GM19043 (cell line): ENCODE data around the gene PKD1.

Experiments used
- ATAC-seq: cut with Tn5 transposase; IDR thresholded peaks from one replicate; pipeline ENCODE4 v1.9.1; 2021; ENCODE audit warnings: low read depth; ENCODE audit not compliant: unreplicated experiment

The PKD1 gene

GRCh38 chr16:2170587-2171435 is 35.1 kb upstream of the PKD1 start:
- no peak for ATAC-seq

DNA sequence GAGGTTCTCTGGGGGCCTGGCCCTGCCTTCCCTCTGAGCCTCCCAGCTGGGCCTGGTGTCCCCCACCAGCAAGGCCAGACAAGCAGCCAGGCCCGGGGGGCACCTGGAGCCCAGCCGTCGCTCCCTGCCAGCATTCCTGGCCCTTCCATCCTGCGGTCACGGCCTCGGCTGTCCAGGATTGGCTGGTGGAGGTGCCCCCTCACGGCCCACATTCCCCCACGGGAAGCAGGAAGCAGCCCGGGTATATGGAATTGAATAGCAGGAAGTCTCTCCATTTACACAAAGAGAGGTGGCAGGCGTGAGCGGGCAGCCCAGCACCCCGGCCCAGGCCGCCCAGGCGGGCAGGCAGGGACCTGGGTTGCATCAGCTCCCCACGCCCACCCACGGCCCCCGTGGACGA is 34.4 kb upstream of the PKD1 start:
- no peak for ATAC-seq

DNA sequence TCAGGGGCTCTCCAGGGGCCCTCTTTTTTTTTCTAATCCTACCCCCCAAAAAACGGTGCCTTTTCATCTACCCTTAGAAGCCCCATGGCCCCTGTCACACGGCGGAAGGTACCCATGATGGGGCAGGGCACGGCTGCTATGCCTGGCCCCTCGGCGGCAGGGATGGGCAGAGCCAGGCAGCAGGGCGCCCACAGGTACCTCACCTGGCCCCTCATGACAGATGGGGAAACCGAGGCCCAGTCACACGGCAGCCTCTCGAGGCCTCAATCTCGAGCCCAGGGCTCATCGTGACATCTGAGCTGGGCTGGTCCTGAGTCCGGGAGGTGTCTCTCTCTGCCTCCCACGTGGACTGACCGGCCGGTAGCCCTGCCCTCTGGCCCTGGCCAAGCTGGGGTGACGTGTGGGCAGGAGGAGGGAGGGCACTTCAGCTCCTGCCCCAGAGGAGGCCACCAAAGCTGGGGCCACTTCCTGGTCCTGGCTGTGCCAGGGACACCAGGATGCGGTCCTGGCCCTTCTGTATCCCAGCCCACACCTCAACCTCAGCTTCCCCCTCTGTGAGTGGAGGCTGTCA is 31.5 kb upstream of the PKD1 start:
- no peak for ATAC-seq

GRCh38 chr16:2166263-2167067 is 30.8 kb upstream of the PKD1 start:
- ATAC-seq = no peak

GRCh38 chr16:2165861-2166260 is 30.2 kb upstream of the PKD1 start:
- no peak for ATAC-seq

- no peak for ATAC-seq
Measured at GRCh38 chr16:2163211-2163881, 27.6 kb upstream of the PKD1 start.

GRCh38 chr16:2162676-2163118 is 27.0 kb upstream of the PKD1 start:
- no peak for ATAC-seq

DNA sequence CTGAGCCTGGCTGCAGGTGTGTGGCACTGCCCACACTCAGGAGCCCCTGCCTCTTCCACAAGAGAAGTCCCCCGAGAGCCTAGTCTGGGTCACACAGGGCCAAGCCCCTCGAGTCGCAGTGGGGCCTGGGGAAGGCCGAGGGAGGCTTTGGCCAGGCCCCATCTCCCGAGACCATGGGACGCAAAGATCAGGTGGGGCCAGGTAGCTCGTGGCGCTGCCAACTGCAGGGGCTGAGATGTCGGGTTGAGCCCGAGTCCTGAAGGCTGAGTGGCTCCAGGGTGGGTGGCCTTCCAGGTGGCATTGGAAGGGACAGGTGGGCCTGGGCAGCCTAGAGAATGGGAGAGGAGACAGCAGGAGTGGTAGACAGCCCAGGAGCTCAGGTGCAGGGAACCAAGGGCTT is 26.2 kb upstream of the PKD1 start:
- no peak for ATAC-seq

DNA sequence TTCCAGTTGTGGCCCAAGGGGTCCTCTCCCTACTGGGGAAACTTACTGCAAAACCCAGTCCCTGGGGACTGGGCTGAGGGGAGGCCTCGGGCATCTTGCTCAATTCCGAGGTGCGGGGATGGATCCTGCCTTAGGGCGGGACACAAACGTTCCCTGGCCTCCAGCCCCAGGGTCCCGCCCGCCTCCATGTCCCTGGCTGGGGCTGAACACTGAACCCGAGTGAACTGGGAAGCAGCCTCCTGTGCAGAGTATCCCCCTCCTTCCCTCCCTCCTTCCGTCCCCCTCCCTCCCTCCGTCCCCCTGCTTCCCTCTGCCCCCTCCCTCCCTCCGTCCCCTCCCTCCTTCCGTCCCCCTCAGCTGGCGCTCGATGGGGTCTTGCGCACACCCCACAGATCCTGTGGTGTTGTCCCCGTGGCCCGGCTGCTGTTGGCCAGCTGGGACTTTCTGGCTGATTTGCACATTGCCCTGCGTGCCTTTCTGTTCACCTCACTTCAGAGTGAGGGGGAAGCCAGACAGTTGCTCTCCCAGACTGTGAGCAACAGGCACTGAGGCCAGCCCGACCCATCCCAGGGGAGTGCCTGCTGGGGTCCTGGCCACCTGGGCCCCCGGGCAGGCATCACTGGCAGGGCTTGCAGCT is 25.3 kb upstream of the PKD1 start:
- no peak for ATAC-seq

DNA sequence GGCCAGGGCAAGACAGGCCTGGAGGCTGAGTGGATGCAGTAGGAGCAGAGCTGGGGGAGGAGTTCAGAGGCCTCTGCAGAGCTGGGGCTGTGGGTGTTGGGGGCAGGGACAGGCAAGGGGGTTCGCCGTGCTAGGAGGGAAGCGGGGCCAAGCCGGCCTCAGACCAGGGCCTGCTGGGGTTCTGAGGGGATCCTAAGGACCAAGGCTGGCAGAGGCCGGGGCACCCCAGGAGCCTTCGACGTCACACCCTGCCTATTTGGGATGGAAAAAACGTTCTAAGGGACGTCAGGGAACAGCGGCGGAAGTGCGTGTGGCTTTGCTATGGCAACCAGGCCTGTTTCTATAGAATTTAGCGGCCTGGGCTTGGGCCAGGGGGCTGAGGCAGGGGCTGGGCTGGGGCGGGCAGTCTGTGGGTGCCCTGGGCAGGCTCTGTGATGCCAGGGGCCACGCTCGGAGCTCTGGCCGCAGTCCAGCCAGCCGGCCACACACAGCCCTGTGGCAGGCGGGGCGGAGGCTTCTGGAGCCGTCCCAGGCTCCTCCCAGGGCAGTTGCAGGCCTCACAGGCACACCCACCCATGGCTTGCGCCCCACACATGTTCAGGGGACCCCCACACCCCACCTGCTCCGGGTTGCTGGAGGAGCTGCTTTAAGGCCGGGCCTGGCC is 23.6 kb upstream of the PKD1 start:
- no peak for ATAC-seq

DNA sequence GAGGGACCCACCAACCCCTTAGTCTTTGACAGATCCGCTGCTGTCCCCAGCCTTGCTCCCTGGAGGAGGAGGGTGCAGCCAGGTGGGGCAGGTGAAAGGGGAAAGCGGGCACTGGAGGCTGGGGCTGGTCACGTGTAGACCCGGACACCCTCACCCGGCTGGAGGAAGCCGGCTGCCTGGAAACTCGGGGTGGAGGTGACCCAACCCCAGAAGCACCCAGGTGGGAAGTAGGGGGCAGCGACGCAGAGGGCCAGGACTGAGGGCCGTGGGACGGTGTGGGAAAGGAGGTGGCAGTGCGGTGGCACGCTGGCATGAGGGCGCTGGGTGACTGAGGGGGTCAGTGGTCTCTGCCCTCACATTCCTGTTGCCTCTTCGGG is 22.6 kb upstream of the PKD1 start:
- ATAC-seq = no peak

DNA sequence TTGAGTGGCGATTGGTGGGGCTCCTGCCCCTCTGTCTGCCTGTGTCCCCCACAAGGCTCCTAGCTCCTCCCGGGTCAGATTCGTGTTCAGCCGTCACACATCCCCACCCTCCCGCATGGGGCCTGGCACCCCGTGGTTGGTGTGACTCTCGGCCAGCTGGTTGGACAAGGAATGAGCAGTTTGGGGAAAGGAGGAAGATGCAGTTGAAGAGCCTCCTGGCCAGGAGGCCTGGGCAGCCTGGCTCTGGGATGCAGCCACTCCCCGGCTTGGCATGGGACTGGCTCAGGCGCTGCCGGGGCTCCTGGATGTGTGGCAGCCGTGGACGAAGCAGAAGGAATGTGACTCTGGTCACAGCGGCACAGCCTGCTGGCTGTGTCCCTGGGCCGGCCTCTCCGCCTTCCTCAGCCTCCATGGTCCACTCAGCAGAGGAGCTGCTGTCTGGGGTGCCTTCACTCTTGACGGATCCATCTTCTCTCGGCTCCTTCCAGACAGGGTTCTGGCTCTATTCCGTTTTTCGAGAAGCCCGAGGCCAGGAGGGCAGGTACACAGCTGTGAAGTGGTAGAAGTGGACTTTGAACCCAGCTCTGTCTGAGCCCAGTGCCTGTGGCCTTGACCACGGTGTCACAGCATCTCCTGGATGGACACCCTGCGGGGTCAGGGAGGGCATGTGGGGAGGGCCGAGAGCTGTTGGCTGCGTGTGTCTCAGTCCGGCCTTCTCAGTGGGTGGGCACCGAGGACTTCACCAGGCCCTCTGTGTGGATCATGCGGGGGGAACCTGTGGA is 22.0 kb upstream of the PKD1 start:
- no peak for ATAC-seq

DNA sequence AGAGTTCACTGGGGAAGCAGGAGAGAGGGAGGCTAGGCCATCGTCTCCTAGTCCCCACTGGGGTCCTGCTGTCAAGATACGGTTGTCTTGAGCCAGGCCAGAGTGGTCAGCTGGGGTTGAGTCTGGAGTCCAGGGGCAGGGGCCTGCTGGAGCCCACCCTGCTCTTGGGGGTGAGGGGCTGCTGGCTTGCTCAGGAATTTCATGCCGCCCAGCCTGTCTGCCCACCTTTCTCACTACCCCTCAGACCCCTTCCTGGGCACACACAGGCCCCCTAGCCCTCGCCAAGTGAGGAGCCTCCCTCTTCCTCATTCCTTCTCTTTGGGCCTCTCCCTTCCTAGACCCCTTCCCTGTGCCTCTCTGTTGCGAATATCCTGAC is 21.1 kb upstream of the PKD1 start:
- no peak for ATAC-seq

DNA sequence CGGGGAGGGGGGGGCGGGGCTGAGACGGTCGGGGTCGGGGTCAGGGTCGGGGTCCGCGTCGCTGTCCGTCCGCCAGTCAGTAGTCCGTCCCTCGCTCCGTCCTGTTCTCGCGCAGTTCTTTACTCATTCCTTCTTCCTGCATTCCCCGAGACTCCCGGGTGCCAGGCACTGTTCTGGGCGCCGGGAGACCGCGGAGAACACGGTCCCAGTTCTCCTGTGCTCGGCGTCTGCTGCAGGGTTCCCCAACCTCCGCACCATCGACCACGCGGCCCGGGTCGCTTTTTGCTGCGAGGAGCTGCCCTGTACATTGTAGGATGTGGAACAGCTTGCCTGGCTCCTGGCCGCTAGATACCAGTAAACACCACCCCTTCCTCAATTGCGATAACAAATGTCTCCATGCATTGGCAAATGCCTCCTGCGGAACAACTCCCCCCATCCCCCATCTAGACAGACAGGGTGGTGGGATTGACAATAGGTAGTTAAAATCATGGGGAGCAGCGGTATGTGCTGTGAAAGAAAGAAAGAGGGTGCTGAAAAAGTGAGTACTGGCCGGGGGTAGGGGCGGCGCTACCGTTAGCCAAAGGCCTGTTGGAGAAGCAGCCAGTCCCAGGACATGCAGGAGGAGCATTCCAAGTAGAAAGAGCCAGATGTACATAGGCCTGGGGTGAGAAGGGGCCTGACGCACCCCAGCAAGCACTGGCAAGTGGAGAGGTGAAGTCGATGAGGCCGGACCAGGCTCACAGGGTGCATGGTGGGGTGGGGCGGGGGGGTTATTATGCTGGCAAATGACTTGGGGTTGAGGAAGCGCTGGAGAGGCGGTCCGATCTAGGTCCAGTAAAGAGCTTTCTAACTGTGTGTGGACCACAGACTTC is 20.5 kb upstream of the PKD1 start:
- no peak for ATAC-seq

DNA sequence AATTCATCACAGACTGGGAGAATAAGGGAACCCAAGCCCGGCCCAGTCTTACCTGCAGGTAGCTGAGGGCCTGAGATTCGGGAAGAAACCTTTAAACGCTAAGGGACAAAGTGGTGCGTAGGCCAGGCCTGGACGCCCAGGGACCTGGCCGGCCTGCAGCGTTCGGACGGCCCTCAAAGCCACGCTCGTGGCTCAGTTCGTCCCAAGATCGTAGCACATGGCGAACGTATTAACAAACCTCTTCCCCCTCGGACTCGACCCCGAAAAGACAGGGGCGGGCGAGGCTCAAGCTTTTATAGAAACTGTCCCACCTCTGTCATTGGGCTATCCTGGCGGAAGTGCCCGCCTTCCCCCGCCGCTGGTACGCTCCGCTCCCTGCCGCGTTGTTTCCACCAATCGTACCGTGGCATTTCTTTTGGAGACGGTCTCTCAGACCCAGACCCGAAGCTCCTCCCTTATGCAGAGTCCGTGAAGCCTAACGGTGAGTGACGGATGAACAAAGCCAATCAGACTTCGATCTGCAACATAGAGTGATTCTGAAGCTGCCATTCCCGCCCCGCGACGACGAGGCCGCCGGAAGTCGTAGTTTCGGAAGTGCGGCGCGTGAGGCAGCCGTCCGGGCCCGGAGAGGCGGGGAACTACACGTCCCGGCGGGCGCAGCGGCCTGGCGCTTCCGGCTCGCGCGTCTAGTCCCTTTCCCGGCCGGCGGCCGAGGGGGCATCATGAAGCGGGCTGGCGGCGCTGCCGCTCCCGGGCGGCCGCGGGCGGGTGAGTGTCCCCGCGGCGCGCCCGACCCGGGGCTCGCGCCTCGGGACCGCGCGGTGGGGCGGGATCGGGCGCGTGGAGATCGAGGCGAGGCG is 19.6 kb upstream of the PKD1 start, which contains the start of gene TRAF7:
Gene TRAF7, plus strand, starts transcription at position 692 of the 860 bp plus-strand sequence. CDS start 8,139 bp downstream, outside the sequence.
- peak; percentile 92 for ATAC-seq

GRCh38 chr16:2154533-2155090 is 18.9 kb upstream of the PKD1 start:
- no peak for ATAC-seq
